ENCODE measurements around the gene GJD2. TPM values are rescaled to one million over a fixed set of nuclear protein-coding genes. Genes with fewer than 3 reads are reported as not detected.

Gene GJD2
- total RNA-seq, 4 donors from 2014 or later: not detected

DNA sequence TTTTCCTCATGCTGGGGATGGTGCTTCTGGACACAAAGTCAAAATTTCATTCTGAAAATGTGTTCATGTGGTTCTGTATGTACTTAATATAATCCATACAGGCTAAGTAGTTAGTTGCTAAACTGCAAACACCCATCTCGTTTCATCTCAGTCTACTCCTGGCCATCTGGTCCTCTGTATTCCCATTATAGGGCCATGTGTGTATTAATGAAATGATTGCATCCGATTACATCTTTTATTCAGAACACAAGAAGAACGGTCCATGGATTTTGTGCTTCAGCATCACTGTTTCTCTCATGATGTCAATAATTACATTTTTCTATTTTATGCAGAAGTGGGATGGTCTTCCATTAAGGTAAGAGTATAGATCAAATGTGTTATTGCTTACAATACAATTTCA, 6.1 kb upstream of the GJD2 start:
- no peak for TF ChIP-seq EP300 (IDR thresholded peaks at IDR 0.05)
- no peak for TF ChIP-seq CTCF (IDR thresholded peaks at IDR 0.05)
- no peak for TF ChIP-seq POLR2A (IDR thresholded peaks at IDR 0.05)
- H3K9me3 ChIP-seq: no peaks in the 10 kb centered on the region
- no peak overlapping the region for H3K4me3 ChIP-seq
- H3K27me3 ChIP-seq: peaks cover 0 to 23% of the 10 kb centered on the region in 2 donors
- 76 to 81% methylated on average over 3 of the region's 3 CpGs for WGBS, 2 donors
- no peaks in the 10 kb centered on the region for H3K36me3 ChIP-seq
- H3K27ac ChIP-seq: no peak overlapping the region
- DNase-seq (ENCODE audit: low spot score in 2 of 2): no peak
- no peaks in the 10 kb centered on the region for H3K4me1 ChIP-seq

GRCh38 chr15:34759992-34760391, 5.2 kb upstream of the GJD2 start:
- Histone ChIP-seq H3K36me3 (no peaks in the 10 kb centered on the region), H3K9me3 (no peaks in the 10 kb centered on the region), H3K27ac (no peak overlapping the region), H3K27me3 (peaks cover 0 to 32% of the 10 kb centered on the region in 2 donors), H3K4me3 (no peak overlapping the region), H3K4me1 (peaks cover 0 to 4% (median 0%) of the 10 kb centered on the region in 4 donors)
- TF ChIP-seq EP300 (IDR thresholded peaks at IDR 0.05) (no peak), POLR2A (IDR thresholded peaks at IDR 0.05) (no peak), CTCF (IDR thresholded peaks at IDR 0.05) (no peak)
- DNase-seq (ENCODE audit: low spot score in 2 of 2): no peak
- 61 to 66% methylated on average over 2 of the region's 2 CpGs for WGBS, 2 donors

GRCh38 chr15:34759347-34759746, 4.5 kb upstream of the GJD2 start:
- no peaks in the 10 kb centered on the region for H3K9me3 ChIP-seq
- WGBS, 2 donors: 26 to 48% methylated on average over 3 of the region's 3 CpGs
- H3K4me3 ChIP-seq: no peak overlapping the region
- no peak for TF ChIP-seq EP300 (IDR thresholded peaks at IDR 0.05)
- no peak overlapping the region for H3K27ac ChIP-seq
- H3K36me3 ChIP-seq: no peaks in the 10 kb centered on the region
- peaks cover 0 to 39% of the 10 kb centered on the region in 2 donors for H3K27me3 ChIP-seq
- DNase-seq (ENCODE audit: low spot score in 2 of 2): no peak
- peaks cover 0 to 10% (median 0%) of the 10 kb centered on the region in 4 donors for H3K4me1 ChIP-seq

DNA sequence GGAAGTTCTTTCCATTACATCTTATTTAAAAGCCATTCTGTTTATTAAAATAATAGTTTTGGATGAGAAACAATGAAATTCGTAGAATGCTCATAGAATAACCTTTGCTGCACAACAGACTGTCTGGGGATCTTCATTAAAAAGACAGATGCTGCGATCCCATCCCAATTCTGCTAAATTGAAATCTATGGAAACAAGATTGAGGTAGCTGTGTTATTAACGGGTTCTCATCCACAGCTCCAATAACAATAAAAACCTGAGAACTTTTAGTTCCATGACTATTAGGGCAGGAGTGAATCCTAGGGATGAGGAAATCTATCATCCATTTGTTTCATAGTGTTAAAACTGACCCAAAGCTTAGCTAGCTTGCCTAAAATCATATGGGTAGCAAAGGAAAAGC, 2.5 kb upstream of the GJD2 start:
- DNase-seq (ENCODE audit: low spot score in 2 of 2): no peak
- WGBS, 2 donors: 75 to 78% methylated on average over 3 of the region's 3 CpGs
- H3K9me3 ChIP-seq: peaks cover 0 to 5% (median 0%) of the 10 kb centered on the region in 4 donors
- peaks cover 0 to 13% (median 0%) of the 10 kb centered on the region in 4 donors for H3K4me1 ChIP-seq
- no peak for TF ChIP-seq EP300 (IDR thresholded peaks at IDR 0.05)
- TF ChIP-seq CTCF (IDR thresholded peaks at IDR 0.05): no peak
- no peaks in the 10 kb centered on the region for H3K36me3 ChIP-seq
- peaks cover 0 to 59% of the 10 kb centered on the region in 2 donors for H3K27me3 ChIP-seq
- H3K27ac ChIP-seq: no peak overlapping the region
- no peak overlapping the region for H3K4me3 ChIP-seq

DNA sequence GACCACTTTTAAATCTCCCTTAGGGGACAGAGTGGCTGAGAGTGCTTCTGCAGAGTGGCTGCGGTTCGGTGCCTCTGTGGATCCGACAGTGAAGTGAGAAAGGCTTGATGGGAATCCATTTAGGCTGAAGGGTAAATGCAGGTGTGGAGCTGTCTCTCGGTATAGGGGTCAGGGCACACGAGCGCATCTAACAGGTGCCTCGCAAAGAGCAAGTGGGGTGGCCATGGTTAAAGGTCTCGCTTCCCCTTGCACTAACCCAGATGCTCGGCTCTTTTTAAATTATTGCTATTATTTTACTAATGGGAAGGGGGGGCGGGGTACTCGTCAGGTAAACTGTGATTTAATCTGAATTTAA, 598 bp upstream of the GJD2 start:
- DNase-seq (ENCODE audit: low spot score in 2 of 2): no peak
- Histone ChIP-seq H3K36me3 (no peaks in the 10 kb centered on the region), H3K4me1 (peaks cover 0 to 13% (median 0%) of the 10 kb centered on the region in 4 donors), H3K27ac (no peak overlapping the region), H3K4me3 (no peak overlapping the region), H3K9me3 (peaks cover 0 to 5% (median 0%) of the 10 kb centered on the region in 4 donors), H3K27me3 (peaks cover 0 to 67% of the 10 kb centered on the region in 2 donors)
- WGBS, 2 donors: 6 to 7% methylated on average over 11 of the region's 11 CpGs
- TF ChIP-seq EP300 (IDR thresholded peaks at IDR 0.05) (no peak), CTCF (IDR thresholded peaks at IDR 0.05) (no peak), POLR2A (IDR thresholded peaks at IDR 0.05) (no peak)

DNA sequence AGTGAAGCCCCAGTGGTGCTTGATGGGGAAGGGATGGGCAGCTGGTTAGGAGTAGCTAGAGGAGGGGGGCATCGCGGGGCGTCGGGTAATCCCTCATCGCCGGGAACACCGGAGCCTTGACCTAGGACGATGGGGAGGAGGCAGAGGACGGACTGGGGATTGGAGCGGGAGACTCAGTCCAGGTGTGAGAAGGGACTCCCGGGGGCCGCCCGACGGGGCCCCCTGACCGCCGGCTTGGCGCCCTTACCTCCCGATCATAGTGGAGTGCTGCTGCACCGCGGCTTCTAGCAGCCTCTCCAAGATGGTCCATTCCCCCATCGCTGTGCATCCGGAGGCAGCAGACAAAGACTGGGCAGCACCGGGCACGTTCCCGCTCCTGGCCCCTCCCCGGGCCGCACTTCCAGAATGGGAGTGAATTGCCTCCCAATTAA, 612 bp downstream of the GJD2 start:
- TF ChIP-seq CTCF (IDR thresholded peaks at IDR 0.05): no peak
- TF ChIP-seq POLR2A (IDR thresholded peaks at IDR 0.05): no peak
- no peak for TF ChIP-seq EP300 (IDR thresholded peaks at IDR 0.05)
- no peaks in the 10 kb centered on the region for H3K36me3 ChIP-seq
- H3K9me3 ChIP-seq: peaks cover 0 to 5% (median 0%) of the 10 kb centered on the region in 4 donors
- no peak overlapping the region for H3K27ac ChIP-seq
- H3K4me3 ChIP-seq: no peak overlapping the region
- DNase-seq (ENCODE audit: low spot score in 2 of 2): no peak
- H3K27me3 ChIP-seq: peaks cover 0 to 67% of the 10 kb centered on the region in 2 donors
- 3 to 9% methylated on average over 17 to 26 of the region's 27 CpGs for WGBS, 2 donors
- H3K4me1 ChIP-seq: peaks cover 0 to 13% (median 0%) of the 10 kb centered on the region in 4 donors
